ENCODE results near the gene OPN1MW. TPM values are rescaled to one million over a fixed set of nuclear protein-coding genes. Genes with fewer than 3 reads are reported as not detected.
"Not testable (repeated sequence)": the region's sequence is repeated elsewhere in the genome, so short reads cannot be mapped to it uniquely, and the experiment has no call there.

OPN1MW gene
- total and polyA plus RNA-seq, 2 of the 8 experiments (the other 6 are each of a cell fraction or from before 2014, with no cell fraction given): not detected

GRCh38 chrX:154174356-154174755 is 8.0 kb upstream of the OPN1MW start:
- H3K4me1 ChIP-seq (replicated peaks in 1 of 4; ENCODE audit: control insufficient read depth in 3 of 4, insufficient read depth in 4 of 4, low read length in 3 of 4); H3K4me2 ChIP-seq (ENCODE audit: insufficient read depth in 1 of 2, low read depth in 2 of 2, low read length in 2 of 2); H2BK5ac ChIP-seq (ENCODE audit: low read depth, low read length); H3K9ac ChIP-seq (replicated peaks in 1 of 4; ENCODE audit: extremely low read depth in 1 of 4, low read depth in 3 of 4, low read length in 3 of 4); H3K9me3 ChIP-seq (ENCODE audit: insufficient read depth in 2 of 2, low read depth in 1 of 2, low read length in 1 of 2); H3K23me2 ChIP-seq (ENCODE audit: low read depth, low read length); H3K56ac ChIP-seq (replicated peaks; ENCODE audit: insufficient read length, low read depth, low read length); H2BK12ac ChIP-seq (ENCODE audit: low read depth, low read length); H2AFZ ChIP-seq (ENCODE audit: low read length); H2BK15ac ChIP-seq (ENCODE audit: low read length); H4K20me1 ChIP-seq (replicated peaks in 1 of 2; ENCODE audit: control insufficient read depth in 1 of 2, insufficient read depth in 2 of 2, low read length in 2 of 2); H3K27ac ChIP-seq (ENCODE audit: low read depth, low read length); H2AK5ac ChIP-seq (ENCODE audit: low read depth, low read length); H3K18ac ChIP-seq (ENCODE audit: extremely low read depth, low read length); POLR2A ChIA-PET (ENCODE audit: partially characterized antibody); H3K4me3 ChIP-seq (ENCODE audit: extremely low read depth in 1 of 4, insufficient read depth in 2 of 4, low read depth in 3 of 4, low read length in 4 of 4); H4K91ac ChIP-seq (replicated peaks; ENCODE audit: insufficient read length, low read length); CTCF ChIA-PET (ENCODE audit: partially characterized antibody); H2BK120ac ChIP-seq (replicated peaks; ENCODE audit: low read depth, low read length); H3K79me2 ChIP-seq (ENCODE audit: control insufficient read depth in 1 of 2, insufficient read depth in 2 of 2, low read length in 2 of 2); H3K4ac ChIP-seq (replicated peaks; ENCODE audit: insufficient read length, low read depth, low read length); H3K27me3 ChIP-seq (replicated peaks in 1 of 4; ENCODE audit: control insufficient read depth in 3 of 4, extremely low read depth in 1 of 4, insufficient read depth in 3 of 4, low read length in 3 of 4); DNase-seq (ENCODE audit: low read depth in 1 of 2, low spot score in 2 of 2); H4K5ac ChIP-seq (ENCODE audit: insufficient read length, low read depth, low read length); FAIRE-seq; H2BK20ac ChIP-seq (ENCODE audit: low read length); H3K23ac ChIP-seq (ENCODE audit: insufficient read length); H4K8ac ChIP-seq (ENCODE audit: extremely low read depth, insufficient read depth, low read length); H3K14ac ChIP-seq (ENCODE audit: insufficient read length); H3K36me3 ChIP-seq (ENCODE audit: control insufficient read depth in 2 of 4, insufficient read depth in 4 of 4, low read length in 3 of 4); H3K79me1 ChIP-seq (ENCODE audit: low read depth, low read length): not testable (repeated sequence)
- WGBS, 2 experiments (ENCODE audit: extremely low coverage in 1 of 2, insufficient coverage in 1 of 2, insufficient read length in 1 of 2, insufficient replicate concordance in 2 of 2, low coverage in 1 of 2, low lambda C conversion rate in 2 of 2, missing lambda C conversion rate in 1 of 2): no CpG with 5 or more reads among the region's 10 CpGs

GRCh38 chrX:154183794-154184193 is 1.4 kb downstream of the OPN1MW start:
- H4K8ac ChIP-seq (ENCODE audit: extremely low read depth, insufficient read depth, low read length); H3K18ac ChIP-seq (ENCODE audit: extremely low read depth, low read length); H4K5ac ChIP-seq (ENCODE audit: insufficient read length, low read depth, low read length); H3K14ac ChIP-seq (ENCODE audit: insufficient read length); H3K4me2 ChIP-seq (ENCODE audit: insufficient read depth in 1 of 2, low read depth in 2 of 2, low read length in 2 of 2); H4K91ac ChIP-seq (replicated peaks; ENCODE audit: insufficient read length, low read length); H3K23me2 ChIP-seq (ENCODE audit: low read depth, low read length); H4K20me1 ChIP-seq (replicated peaks in 1 of 2; ENCODE audit: control insufficient read depth in 1 of 2, insufficient read depth in 2 of 2, low read length in 2 of 2); H2BK5ac ChIP-seq (ENCODE audit: low read depth, low read length); H2AFZ ChIP-seq (ENCODE audit: low read length); H3K23ac ChIP-seq (ENCODE audit: insufficient read length); H3K4me3 ChIP-seq (ENCODE audit: extremely low read depth in 1 of 4, insufficient read depth in 2 of 4, low read depth in 3 of 4, low read length in 4 of 4); CTCF ChIA-PET (ENCODE audit: partially characterized antibody); H2BK12ac ChIP-seq (ENCODE audit: low read depth, low read length); H3K79me2 ChIP-seq (ENCODE audit: control insufficient read depth in 1 of 2, insufficient read depth in 2 of 2, low read length in 2 of 2); H3K4me1 ChIP-seq (replicated peaks in 1 of 4; ENCODE audit: control insufficient read depth in 3 of 4, insufficient read depth in 4 of 4, low read length in 3 of 4); H3K9ac ChIP-seq (replicated peaks in 1 of 4; ENCODE audit: extremely low read depth in 1 of 4, low read depth in 3 of 4, low read length in 3 of 4); H3K27ac ChIP-seq (ENCODE audit: low read depth, low read length); H2BK120ac ChIP-seq (replicated peaks; ENCODE audit: low read depth, low read length); DNase-seq (ENCODE audit: low read depth in 1 of 2, low spot score in 2 of 2); H3K27me3 ChIP-seq (replicated peaks in 1 of 4; ENCODE audit: control insufficient read depth in 3 of 4, extremely low read depth in 1 of 4, insufficient read depth in 3 of 4, low read length in 3 of 4); POLR2A ChIA-PET (ENCODE audit: partially characterized antibody); H3K36me3 ChIP-seq (ENCODE audit: control insufficient read depth in 2 of 4, insufficient read depth in 4 of 4, low read length in 3 of 4); H3K79me1 ChIP-seq (ENCODE audit: low read depth, low read length); H2BK15ac ChIP-seq (ENCODE audit: low read length); H2BK20ac ChIP-seq (ENCODE audit: low read length); H3K9me3 ChIP-seq (ENCODE audit: insufficient read depth in 2 of 2, low read depth in 1 of 2, low read length in 1 of 2); H3K4ac ChIP-seq (replicated peaks; ENCODE audit: insufficient read length, low read depth, low read length); H2AK5ac ChIP-seq (ENCODE audit: low read depth, low read length); H3K56ac ChIP-seq (replicated peaks; ENCODE audit: insufficient read length, low read depth, low read length); FAIRE-seq: not testable (repeated sequence)
- no CpG with 5 or more reads among the region's 8 CpGs for WGBS, 2 experiments (ENCODE audit: extremely low coverage in 1 of 2, insufficient coverage in 1 of 2, insufficient read length in 1 of 2, insufficient replicate concordance in 2 of 2, low coverage in 1 of 2, low lambda C conversion rate in 2 of 2, missing lambda C conversion rate in 1 of 2)

All from H1 (cell line).